ENCODE measurements around the gene CCDC85A.

The CCDC85A gene

GRCh38 chr2:56244911-56245530, 61.2 kb downstream of the CCDC85A start:
- no peak for DNase-seq

- DNase-seq, result no peak
Observed at GRCh38 chr2:56248965-56249742, 65.4 kb downstream of the CCDC85A start.

GRCh38 chr2:56250153-56250729, 66.5 kb downstream of the CCDC85A start:
- DNase-seq, result no peak

- no peak for DNase-seq
Observed at GRCh38 chr2:56260415-56260814, 76.6 kb downstream of the CCDC85A start.

GRCh38 chr2:56262241-56262640, 78.5 kb downstream of the CCDC85A start:
- no peak for DNase-seq

GRCh38 chr2:56263876-56264275, 80.1 kb downstream of the CCDC85A start:
- no peak for DNase-seq

- no peak for DNase-seq
Observed at GRCh38 chr2:56266761-56267414, 83.1 kb downstream of the CCDC85A start.

- no peak for DNase-seq
Observed at GRCh38 chr2:56267415-56267788, 83.6 kb downstream of the CCDC85A start.

GRCh38 chr2:56268856-56269255, 85.1 kb downstream of the CCDC85A start:
- DNase-seq, result no peak

- DNase-seq, result no peak
Observed at GRCh38 chr2:56271275-56271674, 87.5 kb downstream of the CCDC85A start.

- no peak for DNase-seq
Observed at GRCh38 chr2:56285224-56285623, 101.4 kb downstream of the CCDC85A start.

- DNase-seq, result no peak
Observed at GRCh38 chr2:56286936-56287335, 103.1 kb downstream of the CCDC85A start.

GRCh38 chr2:56287508-56287907, 103.7 kb downstream of the CCDC85A start:
- no peak for DNase-seq

- no peak for DNase-seq
Observed at GRCh38 chr2:56287974-56288373, 104.2 kb downstream of the CCDC85A start.

GRCh38 chr2:56288838-56289580, 105.2 kb downstream of the CCDC85A start:
- no peak for DNase-seq

- DNase-seq, result no peak
Observed at GRCh38 chr2:56291711-56292110, 107.9 kb downstream of the CCDC85A start.

GRCh38 chr2:56292951-56293350, 109.2 kb downstream of the CCDC85A start:
- DNase-seq, result no peak

GRCh38 chr2:56295666-56296065, 111.9 kb downstream of the CCDC85A start:
- no peak for DNase-seq

GRCh38 chr2:56297671-56298070, 113.9 kb downstream of the CCDC85A start:
- no peak for DNase-seq

- no peak for DNase-seq
Observed at GRCh38 chr2:56299171-56299691, 115.4 kb downstream of the CCDC85A start.

GRCh38 chr2:56309626-56310170, 125.9 kb downstream of the CCDC85A start:
- no peak for DNase-seq

GRCh38 chr2:56313500-56313921, 129.7 kb downstream of the CCDC85A start:
- no peak for DNase-seq

Measured in T1000 (cell line).